H1 (cell line): ENCODE results near the gene AQP2. TPM values are rescaled to one million over a fixed set of nuclear protein-coding genes. Genes with fewer than 3 reads are reported as not detected.

Source experiments
- CTCF ChIA-PET: fragments of 300-600 bp; sonication (Branson Sonifier 250); formaldehyde crosslinking; loops from one replicate; lab custom pipeline; 2021; ENCODE audit not compliant: partially characterized antibody; lab: Charles Lee
- POLR2A ChIA-PET: fragments of 300-600 bp; sonication (Branson Sonifier 250); formaldehyde crosslinking; loops from one replicate; lab custom pipeline; 2021; ENCODE audit warnings: inconsistent platforms; ENCODE audit not compliant: partially characterized antibody; lab: Charles Lee
- DNase-seq, 2 experiments: peaks; one replicate each; pipeline versions ENCODE4 v3.0.0 to v3.0.0-alpha.2; 2010 to 2022; ENCODE audit warnings: low spot score in 2 of 2, low read depth in 1 of 2, mixed read lengths in 1 of 2
- FAIRE-seq: peaks from 2 replicates; lab custom pipeline; 2011; peaks lifted over from hg19 to GRCh38; lab: Jason Lieb, UNC
- H2AFZ ChIP-seq: 2 replicates; pipeline ENCODE4 v1.8.1; 2012; ENCODE audit warnings: low read length, inconsistent platforms
- H2AK5ac ChIP-seq: 2 replicates; pipeline ENCODE4 v1.6.1; 2013; ENCODE audit warnings: low read depth, low read length
- H2BK120ac ChIP-seq: replicated peaks from 2 replicates; pipeline ENCODE3; 2013; ENCODE audit warnings: low read depth, low read length, inconsistent platforms
- H2BK12ac ChIP-seq: 2 replicates; pipeline ENCODE4 v1.6.1; 2013; ENCODE audit warnings: low read depth, low read length
- H2BK15ac ChIP-seq: 2 replicates; pipeline ENCODE4 v1.6.1; 2013; ENCODE audit warnings: low read length
- H2BK20ac ChIP-seq: 2 replicates; pipeline ENCODE4 v1.6.1; 2013; ENCODE audit warnings: low read length
- H2BK5ac ChIP-seq: 2 replicates; pipeline ENCODE4 v1.6.1; 2013; ENCODE audit warnings: low read depth, low read length
- H3K14ac ChIP-seq: 2 replicates; pipeline ENCODE4 v1.6.1; 2013; ENCODE audit warnings: inconsistent platforms; ENCODE audit not compliant: insufficient read length
- H3K18ac ChIP-seq: 2 replicates; pipeline ENCODE4 v1.6.1; 2013; ENCODE audit warnings: low read length; ENCODE audit errors: extremely low read depth
- H3K23ac ChIP-seq: 2 replicates; pipeline ENCODE4 v1.6.1; 2013; ENCODE audit warnings: inconsistent platforms; ENCODE audit not compliant: insufficient read length
- H3K23me2 ChIP-seq: 2 replicates; pipeline ENCODE4 v1.6.1; 2013; ENCODE audit warnings: low read depth, low read length
- H3K27ac ChIP-seq: 2 replicates; pipeline ENCODE4 v1.6.1; 2011; ENCODE audit warnings: low read depth, low read length, inconsistent platforms
- H3K27me3 ChIP-seq, 4 experiments: replicated peaks in 1 of 4; 1 replicate in 1 of 4; 2 replicates in 3 of 4; pipeline versions ENCODE4 v1.6.1 to v1.8.1; 2011 to 2013; ENCODE audit warnings: low read length in 3 of 4, mild to moderate bottlenecking in 3 of 4, inconsistent platforms in 2 of 4, mixed read lengths in 2 of 4, moderate library complexity in 1 of 4; ENCODE audit not compliant: control insufficient read depth in 3 of 4, insufficient read depth in 3 of 4; ENCODE audit errors: extremely low read depth in 1 of 4
- H3K36me3 ChIP-seq, 4 experiments: 2 replicates each; pipeline versions ENCODE4 v1.6.1 to v1.8.1; 2011 to 2013; ENCODE audit warnings: mild to moderate bottlenecking in 4 of 4, low read length in 3 of 4, moderate library complexity in 2 of 4, control low read depth in 1 of 4, inconsistent platforms in 1 of 4; ENCODE audit not compliant: insufficient read depth in 4 of 4, control insufficient read depth in 2 of 4
- H3K4ac ChIP-seq: replicated peaks from 2 replicates; pipeline ENCODE3; 2013; ENCODE audit warnings: low read length, low read depth, mixed read lengths, inconsistent platforms; ENCODE audit not compliant: insufficient read length
- H3K4me1 ChIP-seq, 4 experiments: replicated peaks in 1 of 4; 1 replicate in 1 of 4; 2 replicates in 3 of 4; pipeline versions ENCODE4 v1.6.1 to v1.8.1; 2011 to 2013; ENCODE audit warnings: low read length in 3 of 4, inconsistent platforms in 2 of 4, mixed read lengths in 1 of 4; ENCODE audit not compliant: insufficient read depth in 4 of 4, control insufficient read depth in 3 of 4
- H3K4me2 ChIP-seq, 2 experiments: 2 replicates each; pipeline versions ENCODE4 v1.6.1 to v1.8.1; 2011 to 2013; ENCODE audit warnings: low read depth in 2 of 2, low read length in 2 of 2, control low read depth in 1 of 2, inconsistent platforms in 1 of 2, mild to moderate bottlenecking in 1 of 2; ENCODE audit not compliant: insufficient read depth in 1 of 2
- H3K4me3 ChIP-seq, 4 experiments: fragments of 200-600, 300-600 bp in 1 of 4; sonication (generic), shearing (Covaris generic), sonication (Bioruptor Twin) in 1 of 4; 2 replicates each; pipeline versions ENCODE4 v1.5.1 to v1.8.1; 2011 to 2016; ENCODE audit warnings: low read length in 4 of 4, low read depth in 3 of 4, control low read depth in 2 of 4, inconsistent platforms in 2 of 4, mild to moderate bottlenecking in 2 of 4, mixed read lengths in 1 of 4, moderate library complexity in 1 of 4; ENCODE audit not compliant: insufficient read depth in 2 of 4; ENCODE audit errors: extremely low read depth in 1 of 4
- H3K56ac ChIP-seq: replicated peaks from 2 replicates; pipeline ENCODE3; 2013; ENCODE audit warnings: low read depth, mild to moderate bottlenecking, mixed read lengths, low read length, inconsistent platforms; ENCODE audit not compliant: insufficient read length
- H3K79me1 ChIP-seq: 2 replicates; pipeline ENCODE4 v1.6.1; 2013; ENCODE audit warnings: low read depth, low read length, control low read depth
- H3K79me2 ChIP-seq, 2 experiments: 2 replicates each; pipeline versions ENCODE4 v1.6.1 to v1.8.1; 2012 to 2013; ENCODE audit warnings: low read length in 2 of 2, mild to moderate bottlenecking in 2 of 2, inconsistent platforms in 1 of 2; ENCODE audit not compliant: insufficient read depth in 2 of 2, control insufficient read depth in 1 of 2
- H3K9ac ChIP-seq, 4 experiments: replicated peaks in 1 of 4; 1 replicate in 1 of 4; 2 replicates in 3 of 4; pipeline versions ENCODE4 v1.6.1 to v1.8.1; 2011 to 2013; ENCODE audit warnings: low read depth in 3 of 4, low read length in 3 of 4, control low read depth in 2 of 4, mild to moderate bottlenecking in 2 of 4, moderate library complexity in 2 of 4, inconsistent platforms in 1 of 4; ENCODE audit errors: extremely low read depth in 1 of 4
- H3K9me3 ChIP-seq, 2 experiments: 2 replicates each; pipeline versions ENCODE4 v1.6.1 to v1.8.1; 2012 to 2013; ENCODE audit warnings: mild to moderate bottlenecking in 2 of 2, moderate library complexity in 2 of 2, control low read depth in 1 of 2, inconsistent platforms in 1 of 2, low read depth in 1 of 2, low read length in 1 of 2, mixed read lengths in 1 of 2; ENCODE audit not compliant: insufficient read depth in 2 of 2
- H4K20me1 ChIP-seq, 2 experiments: replicated peaks in 1 of 2; 2 replicates each; pipeline versions ENCODE3 to v1.8.1; 2011 to 2013; ENCODE audit warnings: inconsistent platforms in 2 of 2, low read length in 2 of 2, mild to moderate bottlenecking in 1 of 2; ENCODE audit not compliant: insufficient read depth in 2 of 2, control insufficient read depth in 1 of 2
- H4K5ac ChIP-seq: 2 replicates; pipeline ENCODE4 v1.6.1; 2013; ENCODE audit warnings: low read length, low read depth, mixed read lengths, inconsistent platforms; ENCODE audit not compliant: insufficient read length
- H4K8ac ChIP-seq: 2 replicates; pipeline ENCODE4 v1.8.0; 2013; ENCODE audit warnings: mild to moderate bottlenecking, moderate library complexity, low read length, inconsistent platforms; ENCODE audit not compliant: insufficient read depth; ENCODE audit errors: extremely low read depth
- H4K91ac ChIP-seq: replicated peaks from 2 replicates; pipeline ENCODE3; 2013; ENCODE audit warnings: low read length, mixed read lengths, inconsistent platforms; ENCODE audit not compliant: insufficient read length
- ATF3 ChIP-seq: IDR thresholded peaks from 2 replicates; pipeline ENCODE4 v1.6.1; 2011; ENCODE audit warnings: low read depth, mild to moderate bottlenecking, low read length; ENCODE audit not compliant: insufficient read depth
- CREB1 ChIP-seq: IDR thresholded peaks from 2 replicates; pipeline ENCODE4 v1.6.1; 2012; ENCODE audit warnings: inconsistent platforms
- CTBP2 ChIP-seq: IDR thresholded peaks from 2 replicates; pipeline ENCODE4 v1.7.0; 2011; ENCODE audit warnings: borderline replicate concordance, mild to moderate bottlenecking, moderate library complexity, mixed read lengths, low read length; ENCODE audit not compliant: insufficient read depth, insufficient read length
- CTCF ChIP-seq, 3 experiments: IDR thresholded peaks; 1 replicate in 2 of 3; 2 replicates in 1 of 3; pipeline versions ENCODE4 v1.5.1 to v1.6.1; 2011; ENCODE audit warnings: low read length in 3 of 3, mild to moderate bottlenecking in 3 of 3, inconsistent platforms in 2 of 3, low read depth in 1 of 3, moderate library complexity in 1 of 3; ENCODE audit not compliant: insufficient read depth in 1 of 3; ENCODE audit errors: control extremely low read depth in 1 of 3
- EZH2 ChIP-seq: fragments of 200-600 bp; sonication (generic); IDR thresholded peaks from 2 replicates; pipeline ENCODE4 v1.7.1; 2012; ENCODE audit warnings: low read depth, mild to moderate bottlenecking, moderate library complexity, low read length, inconsistent platforms; ENCODE audit not compliant: severe bottlenecking
- GTF2F1 ChIP-seq: IDR thresholded peaks from 2 replicates; pipeline ENCODE4 v1.6.1; 2012; ENCODE audit warnings: low read depth, low read length, improper control_type of control experiment, borderline replicate concordance
- NANOG ChIP-seq: IDR thresholded peaks from 2 replicates; pipeline ENCODE4 v1.6.1; 2011; ENCODE audit warnings: low read length, low read depth, mild to moderate bottlenecking, inconsistent platforms; ENCODE audit not compliant: insufficient read depth, poor library complexity, severe bottlenecking
- POLR2AphosphoS5 ChIP-seq: IDR thresholded peaks from 2 replicates; pipeline ENCODE4 v1.6.1; 2011; ENCODE audit warnings: low read depth, low read length
- SP4 ChIP-seq: IDR thresholded peaks from 2 replicates; pipeline ENCODE4 v1.6.1; 2012; ENCODE audit warnings: low read length, inconsistent platforms
- SRF ChIP-seq: IDR thresholded peaks from 2 replicates; pipeline ENCODE4 v1.6.1; 2011; ENCODE audit warnings: mild to moderate bottlenecking, low read depth, low read length, moderate library complexity
- WGBS, 2 experiments: shearing (Covaris generic) in 1 of 2; methylation state at CpG; one replicate each; pipeline versions ENCODE4 v1.1.6 to v1.1.7; 2013 to 2015; ENCODE audit warnings: low lambda C conversion rate in 2 of 2, mixed read lengths in 2 of 2, inconsistent platforms in 1 of 2, low coverage in 1 of 2, missing lambda C conversion rate in 1 of 2; ENCODE audit not compliant: insufficient replicate concordance in 2 of 2, insufficient coverage in 1 of 2, insufficient read length in 1 of 2; ENCODE audit errors: extremely low coverage in 1 of 2, missing lambda C conversion rate in 1 of 2; 5-methylcytosine and 5-hydroxymethylcytosine counted together
- polyA plus RNA-seq, 7 experiments: library from polyadenylated mRNA; depleted of rRNA in 3 of 7; stranded (reverse) in 5 of 7; unstranded in 2 of 7; fragments of >200 nt in 5 of 7; fragments of 200-250 nt in 2 of 7; gene quantifications; 1 replicate in 5 of 7; 2 replicates in 1 of 7; 4 replicates in 1 of 7; pipeline versions ENCODE4 v1.2.1 to v1.2.3, GENCODE V29; 2011 to 2013; ENCODE audit warnings: missing spikeins in 2 of 7, mixed read lengths in 2 of 7
- total RNA-seq: library from RNA; stranded (reverse); fragmentation: NEBNext Ultra II Directional; extraction: Animal tissue kit (Norgen Biotek cat#: 25700); gene quantifications from 2 replicates; pipeline ENCODE4 v1.2.1, GENCODE V29; 2021

Gene AQP2
- total and polyA plus RNA-seq, 2 of the 8 experiments (the other 6 are each of a cell fraction or from before 2014, with no cell fraction given), result not detected

- peaks cover 0 to 9% (median 2%) of the 10 kb centered on the region in 4 experiments; a peak in 3 of 7 replicates for H3K4me1 ChIP-seq
- no peaks in the 10 kb centered on the region for H3K79me2 ChIP-seq
- no peaks in the 10 kb centered on the region for H3K27me3 ChIP-seq
- H3K27ac ChIP-seq, result no peak overlapping the region
- 0 out of 7 replicates have a peak overlapping the region, but pooled peaks of 1 of the 4 experiments have one; percentile 2 for H3K9ac ChIP-seq
- H2AFZ ChIP-seq, result no peak overlapping the region
- no peaks in the 10 kb centered on the region for H3K9me3 ChIP-seq
- no peak for DNase-seq
- H3K4ac ChIP-seq, result no peak overlapping the region
- no peak overlapping the region for H3K23ac ChIP-seq
- no peak overlapping the region for H2BK12ac ChIP-seq
- H4K20me1 ChIP-seq, result no peaks in the 10 kb centered on the region
- H4K91ac ChIP-seq, result no peak overlapping the region
- H3K23me2 ChIP-seq, result no peaks in the 10 kb centered on the region
- H3K4me2 ChIP-seq, result no peak overlapping the region
- H2AK5ac ChIP-seq, result no peak overlapping the region
- POLR2A ChIA-PET, result interaction anchor here (0.6 to 1.3 kb wide), 2 partner anchors 18 to 54 kb away, joined by 3 to 4 read pairs; no protein-coding TSS in a partner anchor
- no peaks in the 10 kb centered on the region for H3K79me1 ChIP-seq
- no peak overlapping the region for H3K4me3 ChIP-seq
- no peak overlapping the region for H2BK15ac ChIP-seq
- no peak overlapping the region for H4K8ac ChIP-seq
- no peak overlapping the region for H2BK120ac ChIP-seq
- no peaks in the 10 kb centered on the region for H3K36me3 ChIP-seq
- H2BK5ac ChIP-seq, result no peak overlapping the region
- no peak overlapping the region for H3K14ac ChIP-seq
- H3K18ac ChIP-seq, result no peak overlapping the region
- 80% methylated on average over 10 of the region's 10 CpGs; no CpG with 5 or more reads in 1 of the 2 experiments for WGBS, 2 experiments
- no peak overlapping the region for H4K5ac ChIP-seq
- CTCF ChIA-PET, result interaction anchor here (0.7 to 23.0 kb wide), 10 partner anchors 10 to 112 kb away, joined by 3 to 420 read pairs (median 5); partner anchors contain the start of genes AQP5, AQP6 and ASIC1
- no peak for FAIRE-seq
- H3K56ac ChIP-seq, result no peak overlapping the region
- no peak overlapping the region for H2BK20ac ChIP-seq
- TF ChIP-seq ATF3, result no peak
- TF ChIP-seq GTF2F1, result no peak
- no peak for TF ChIP-seq NANOG
- no peak for TF ChIP-seq POLR2AphosphoS5
- no peak for TF ChIP-seq SRF
- TF ChIP-seq EZH2, result no peak
- no peak for TF ChIP-seq CREB1
- no peak for TF ChIP-seq CTBP2
- no peak for TF ChIP-seq SP4
- TF ChIP-seq CTCF (IDR thresholded peaks at IDR 0.05; ENCODE audit: control extremely low read depth in 1 of 3, insufficient read depth in 1 of 3, low read depth in 1 of 3, low read length in 3 of 3), result no peak
Observed at GRCh38 chr12:49979016-49979586, 28.6 kb downstream of the AQP2 start.
